Hematopoietic multipotent progenitor cell treated with erythropoietin and hydrocortisone succinate and interleukin-3 and kit ligand, for 15 days (in vitro differentiated cells): ENCODE results near the gene SDE2.
"Not testable (repeated sequence)": the region's sequence is repeated elsewhere in the genome, so short reads cannot be mapped to it uniquely, and the experiment has no call there.

Experiments used
- DNase-seq: peaks from one replicate; pipeline ENCODE4 v3.0.0-alpha.2; 2015; ENCODE audit warnings: low spot score

SDE2 gene

DNA sequence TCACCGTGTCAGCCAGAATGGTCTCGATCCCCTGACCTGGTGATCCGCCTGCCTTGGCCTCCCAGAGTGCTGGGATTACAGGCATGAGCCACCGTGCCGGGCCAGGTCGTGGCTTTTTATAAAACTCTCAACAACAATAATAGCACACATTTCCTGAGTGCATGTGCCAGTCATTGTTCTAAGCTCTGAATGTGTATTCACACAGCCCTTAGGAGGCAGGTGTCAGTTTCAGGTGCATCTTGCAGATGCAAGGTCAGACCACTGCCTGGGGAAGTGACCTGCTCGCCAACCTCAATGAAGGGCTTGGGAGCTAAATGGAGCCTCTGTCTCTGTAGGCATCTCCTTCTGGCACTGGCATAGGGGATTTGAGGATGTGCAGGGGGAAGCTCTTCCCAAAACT lies 56.6 kb downstream of the SDE2 start:
- no peak for DNase-seq

DNA sequence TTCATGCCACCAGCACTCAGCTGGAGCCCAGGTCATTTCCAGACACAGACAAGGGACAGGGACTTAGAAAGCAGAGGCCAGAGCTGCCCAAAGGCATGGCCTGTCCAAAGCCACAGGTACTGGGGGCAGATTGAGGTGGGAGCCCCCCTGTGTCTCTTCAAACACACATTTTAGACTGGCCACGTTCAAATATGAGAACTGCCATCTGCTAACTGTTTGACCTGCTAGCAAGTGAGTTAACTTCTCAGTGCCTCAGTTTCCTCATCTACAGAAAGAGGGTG lies 57.3 kb downstream of the SDE2 start:
- DNase-seq = no peak

DNA sequence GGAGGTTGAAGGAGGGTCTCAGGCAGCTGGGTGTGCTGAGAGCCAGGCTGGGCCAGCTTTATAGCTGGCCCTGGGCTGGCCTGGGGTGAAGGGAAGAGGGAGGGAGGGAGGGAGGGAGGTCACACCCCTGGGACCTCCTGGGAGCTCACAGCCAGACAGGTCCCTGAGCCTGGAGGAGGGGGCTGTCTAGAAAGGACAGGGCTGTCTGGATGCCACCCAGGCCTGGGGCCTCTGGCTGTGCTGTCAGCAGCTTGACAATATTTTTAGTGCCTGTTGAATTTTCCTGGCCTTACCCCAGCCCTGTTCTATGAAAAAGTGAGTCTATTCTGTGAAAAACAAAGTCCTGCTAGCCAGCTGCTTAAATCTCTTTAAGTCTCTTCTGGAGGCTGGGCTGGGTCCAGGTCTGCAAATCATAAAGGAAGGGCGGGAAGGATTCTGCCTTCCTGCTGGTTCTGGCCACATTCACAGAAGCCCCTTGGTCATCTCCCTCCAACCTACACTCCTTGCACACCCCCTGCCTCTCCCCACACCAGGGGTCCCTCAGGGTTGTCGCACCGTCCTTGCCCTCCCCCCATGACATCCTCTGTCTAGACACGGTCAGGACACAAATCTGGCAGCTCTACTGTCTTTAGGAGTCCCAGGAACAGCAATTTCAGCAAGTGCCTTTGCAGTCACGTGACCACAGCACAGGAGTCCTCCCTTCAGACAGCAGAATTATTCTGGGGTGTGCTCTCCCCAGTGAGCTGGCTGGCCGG lies 57.8 kb downstream of the SDE2 start, which contains the start of gene LEFTY2:
Gene LEFTY2 (minus strand): TSS at position 34 of the 755 bp plus-strand sequence. CDS start 80 bp downstream, outside the sequence.
- DNase-seq = no peak

DNA sequence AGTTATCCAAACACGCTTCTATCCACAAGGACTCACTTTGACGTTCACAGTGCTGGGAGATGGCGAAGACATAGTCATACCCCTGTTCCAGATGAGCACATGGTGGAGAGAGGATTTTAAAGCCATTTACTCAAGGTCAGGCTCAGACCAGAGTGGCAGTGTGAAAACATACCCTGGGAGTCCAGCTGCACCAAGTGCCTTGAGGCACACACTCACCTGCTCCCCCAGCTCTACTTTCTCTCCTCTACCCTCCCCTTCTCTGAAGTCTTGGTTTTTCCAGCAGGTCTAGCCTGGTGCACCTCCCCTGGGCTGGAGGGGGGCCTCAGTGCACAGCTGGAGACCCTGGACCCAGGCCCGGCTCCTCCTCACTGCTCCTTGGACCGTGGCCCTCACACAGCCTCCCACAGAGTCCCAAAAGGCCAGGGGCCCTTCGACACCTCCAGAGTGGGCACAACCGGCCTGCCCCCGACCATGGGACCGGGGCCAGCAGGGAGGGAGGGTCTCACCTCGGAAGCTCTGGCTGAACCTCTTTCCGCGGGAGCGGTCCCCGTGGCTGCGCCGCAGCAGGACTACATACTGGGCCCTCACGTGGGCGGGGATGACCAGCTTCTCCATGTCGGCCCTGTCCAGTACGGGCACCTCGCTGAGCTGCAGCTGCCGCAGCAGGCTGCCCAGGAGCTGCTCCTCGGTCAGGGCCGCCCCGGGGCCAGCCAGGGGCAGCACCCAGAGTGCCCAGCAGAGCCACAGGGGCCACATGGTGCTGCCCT lies 58.6 kb downstream of the SDE2 start:
- DNase-seq = no peak

DNA sequence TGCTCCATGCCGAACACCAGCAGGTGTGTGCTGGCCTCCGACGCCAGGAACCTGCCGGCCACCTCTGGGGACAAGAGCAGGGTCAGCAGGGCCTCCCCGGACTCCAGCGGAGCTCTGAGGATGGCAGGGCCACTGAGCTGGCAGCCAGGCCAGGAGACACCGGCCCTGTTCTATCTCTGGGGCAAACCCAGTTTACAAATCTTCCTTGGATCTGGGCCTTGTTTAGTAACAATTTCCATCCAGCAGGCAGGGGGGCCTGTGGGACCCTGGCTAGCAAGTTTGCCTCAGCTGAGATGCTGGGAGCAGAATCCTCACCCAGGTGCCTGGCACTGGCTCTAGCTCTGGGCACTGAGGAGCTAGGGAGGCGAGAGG lies 59.2 kb downstream of the SDE2 start:
- not testable (repeated sequence) for DNase-seq

DNA sequence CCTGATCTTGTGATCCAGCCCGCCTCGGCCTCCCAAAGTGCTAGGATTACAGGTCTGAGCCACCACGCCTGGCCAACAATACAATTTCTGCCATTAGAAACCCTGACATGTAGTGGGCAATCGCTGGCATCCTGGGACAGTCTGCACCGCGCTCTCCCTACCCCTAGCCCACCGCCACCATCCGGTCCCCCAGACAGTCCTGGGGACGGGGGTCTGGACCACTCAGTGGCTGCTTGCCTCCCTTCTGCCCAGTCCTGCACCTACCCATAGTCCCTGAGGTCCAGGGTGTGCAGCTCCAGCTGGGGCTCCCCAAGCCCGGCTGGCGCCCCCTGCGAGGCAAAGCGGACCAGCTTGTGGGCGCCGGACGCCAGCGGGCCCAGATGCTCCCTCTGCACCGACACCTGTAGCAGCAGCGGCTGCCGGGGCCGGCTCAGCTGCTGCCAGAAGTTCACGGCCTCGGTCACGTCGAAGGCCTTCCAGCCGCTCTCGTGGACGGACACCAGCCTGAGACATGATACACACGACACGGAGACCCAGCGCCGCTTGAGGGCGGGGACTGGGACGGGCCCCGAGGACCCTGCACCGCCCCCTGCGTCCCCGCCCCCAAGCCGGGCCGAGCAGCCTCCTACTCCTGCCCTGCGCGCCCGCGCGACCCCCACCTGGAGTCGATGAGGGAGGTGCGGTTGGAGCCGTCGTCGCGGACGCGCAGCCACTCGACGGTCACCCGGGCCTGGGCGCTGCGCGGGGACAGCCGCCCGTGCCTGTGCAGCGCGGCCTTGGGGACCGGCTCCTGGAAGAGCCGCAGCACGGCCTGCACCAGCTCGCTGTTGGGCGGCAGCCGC lies 59.8 kb downstream of the SDE2 start:
- DNase-seq = not testable (repeated sequence)

DNA sequence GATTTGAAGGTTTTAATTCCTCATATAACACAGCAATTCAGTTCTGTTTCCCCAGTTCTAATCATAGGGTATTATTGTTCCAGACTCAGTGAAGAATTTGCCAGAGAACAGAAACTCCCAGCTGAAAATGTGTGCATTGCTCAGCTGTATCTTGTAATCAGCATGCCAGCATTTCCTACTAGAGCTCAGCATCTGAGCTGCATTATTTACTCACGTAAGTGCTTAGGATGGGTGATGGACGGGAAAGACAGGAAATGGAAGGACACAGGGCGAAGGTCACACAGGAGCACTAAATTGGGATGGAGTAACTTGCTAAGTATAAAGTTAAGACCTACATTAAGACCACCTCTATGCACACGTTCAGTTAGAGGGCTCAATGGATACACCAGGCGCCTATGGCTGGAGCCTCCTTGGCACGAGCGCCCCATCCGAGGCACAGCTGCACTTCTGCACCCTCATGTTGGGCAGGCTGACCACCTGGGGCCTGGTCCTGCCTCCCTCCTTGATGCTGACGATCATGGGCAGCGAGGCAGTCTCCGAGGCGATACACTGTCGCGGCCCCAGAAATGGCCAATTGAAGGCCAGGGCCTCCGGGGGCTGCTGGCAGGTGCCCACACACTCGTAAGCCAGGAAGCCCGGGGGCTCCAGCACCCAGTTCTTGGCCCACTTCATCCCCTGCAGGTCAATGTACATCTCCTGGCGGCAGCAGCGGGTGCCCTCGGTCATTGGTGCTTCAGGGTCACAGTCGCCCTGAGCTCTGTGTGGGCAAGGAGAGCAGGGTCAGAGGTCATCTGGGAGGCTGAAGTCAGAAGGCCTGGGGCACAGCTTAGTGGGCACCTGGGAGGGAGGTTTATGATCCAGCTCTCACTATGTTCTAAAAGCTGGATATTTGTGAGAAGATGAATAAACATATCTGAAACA lies 61.8 kb downstream of the SDE2 start:
- no peak for DNase-seq

DNA sequence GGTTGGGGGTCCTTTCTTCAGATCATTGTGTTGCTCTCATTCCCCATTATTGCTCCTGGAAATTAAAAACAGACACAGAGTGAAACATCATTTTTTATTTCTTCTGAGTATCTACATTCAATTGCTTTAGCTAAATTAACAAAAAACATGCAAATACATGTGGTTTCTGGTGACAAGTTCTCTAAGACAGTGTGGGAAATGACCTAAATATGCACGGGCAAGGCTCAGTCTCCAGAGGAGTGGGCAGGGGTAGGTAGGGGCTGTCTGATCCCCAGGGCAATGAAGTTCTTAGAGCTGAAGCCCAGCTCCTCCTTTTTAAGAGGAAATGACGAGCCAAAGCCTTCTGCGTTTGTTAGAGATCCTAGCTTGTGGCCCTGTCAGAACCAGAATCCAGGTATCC lies 62.6 kb downstream of the SDE2 start:
- DNase-seq = no peak

DNA sequence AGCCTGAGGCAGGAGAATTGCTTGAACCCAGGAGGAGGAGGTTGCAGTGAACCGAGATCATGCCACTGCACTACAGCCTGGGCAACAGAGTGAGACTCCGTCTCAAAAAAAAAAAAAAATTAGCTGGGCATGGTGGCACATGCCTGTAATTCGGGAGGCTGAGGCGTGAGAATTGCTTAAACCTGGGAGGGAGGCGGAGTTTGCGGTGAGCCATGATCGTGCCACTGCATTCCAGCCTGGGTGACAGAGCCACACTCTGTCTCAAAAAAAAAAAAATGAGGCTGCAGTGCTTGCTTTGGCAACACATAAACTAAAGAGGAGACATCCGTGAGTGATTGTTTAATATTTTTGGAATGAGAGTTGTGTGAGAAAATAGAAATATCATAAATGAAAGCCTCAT lies 63.1 kb downstream of the SDE2 start:
- DNase-seq = not testable (repeated sequence)

DNA sequence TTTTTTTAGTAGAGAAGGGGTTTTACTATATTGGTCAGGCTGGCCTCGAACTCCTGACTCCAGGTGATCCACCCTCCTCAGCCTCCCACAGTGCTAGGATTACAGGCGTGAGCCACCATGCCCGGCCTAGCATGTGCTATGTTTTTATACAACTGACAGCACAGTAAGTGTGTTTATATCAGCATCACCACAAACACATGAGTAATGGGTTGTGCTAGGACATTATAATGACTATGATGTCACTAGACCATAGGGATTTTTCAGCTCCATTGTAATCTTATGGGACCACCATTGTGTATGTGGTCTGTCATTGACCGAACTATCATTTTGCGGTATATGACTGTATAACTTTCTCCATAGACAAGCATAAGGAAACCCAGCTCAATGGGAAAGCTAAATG lies 64.4 kb downstream of the SDE2 start:
- no peak for DNase-seq

DNA sequence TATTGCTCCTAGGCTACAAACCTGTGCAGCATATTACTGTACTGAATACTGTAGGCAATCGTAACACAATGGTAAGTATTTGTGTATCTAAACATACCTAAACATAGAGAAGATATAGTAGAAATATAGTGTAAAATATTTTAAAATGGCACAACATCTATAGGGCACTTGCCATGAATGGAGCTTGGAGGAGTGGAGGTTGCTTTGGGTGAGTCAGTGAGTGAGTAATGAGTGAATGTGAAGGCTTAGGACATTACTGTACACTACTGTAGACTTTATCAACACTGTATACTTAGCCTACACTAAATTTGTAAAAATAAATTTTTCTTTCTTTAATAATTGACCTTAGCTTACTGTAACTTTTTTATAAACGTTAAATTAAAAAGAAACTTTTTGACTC lies 66.1 kb downstream of the SDE2 start:
- peak; percentile 40 for DNase-seq
